Measurements from ENCODE around the gene SNX12. TPM values are rescaled to one million over a fixed set of nuclear protein-coding genes. Genes with fewer than 3 reads are reported as not detected.

Gene SNX12
- total RNA-seq, 1 donor from 2014 or later: 56.0 TPM

- intact Hi-C loops (cut with micrococcal nuclease): loop anchor here (10.0 kb wide), 1 partner anchor 154 kb away; the partner anchor contains the start of gene ZMYM3
- Mint-ChIP-seq H3K27me3 (no peaks in the 10 kb centered on the region), H3K4me3 (no peak overlapping the region), H3K4me1 (peaks cover 52% of the 10 kb centered on the region), H3K9me3 (no peaks in the 10 kb centered on the region), H3K36me3 (ENCODE audit: low read depth) (peaks cover 21% of the 10 kb centered on the region), H3K27ac (no peak overlapping the region)
- peak; percentile 65 for DNase-seq
Observed at GRCh38 chrX:71100581-71101505, 32.7 kb upstream of the SNX12 start.

DNA sequence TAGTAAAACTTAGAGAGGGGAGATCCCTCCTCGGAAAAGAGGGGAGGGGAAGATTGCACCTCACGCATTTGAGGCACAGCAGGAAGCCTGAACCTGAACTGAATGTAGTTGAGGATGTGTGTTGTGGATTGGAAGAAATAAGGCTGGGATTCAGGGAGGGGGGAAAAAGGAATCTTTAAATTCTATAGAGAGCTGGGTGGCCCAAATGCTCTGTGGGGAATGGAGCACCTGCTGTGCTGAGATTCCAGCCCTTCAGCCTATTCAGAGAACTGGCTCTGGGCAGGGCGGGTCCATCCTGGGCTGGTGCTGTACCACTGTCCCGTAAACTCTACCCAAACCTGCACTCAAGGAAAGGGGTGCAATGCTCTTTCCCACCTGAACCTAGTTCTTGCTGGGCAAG lies 31.6 kb upstream of the SNX12 start:
- Mint-ChIP-seq H3K4me1 (peaks cover 55% of the 10 kb centered on the region), H3K27me3 (no peaks in the 10 kb centered on the region), H3K4me3 (no peak overlapping the region), H3K9me3 (no peaks in the 10 kb centered on the region), H3K27ac (peak overlapping the region; percentile 32), H3K36me3 (ENCODE audit: low read depth) (peaks cover 15% of the 10 kb centered on the region)
- intact Hi-C loops (cut with micrococcal nuclease): loop anchor here (10.0 kb wide), 1 partner anchor 155 kb away; the partner anchor contains the start of gene ZMYM3
- no peak for DNase-seq

DNA sequence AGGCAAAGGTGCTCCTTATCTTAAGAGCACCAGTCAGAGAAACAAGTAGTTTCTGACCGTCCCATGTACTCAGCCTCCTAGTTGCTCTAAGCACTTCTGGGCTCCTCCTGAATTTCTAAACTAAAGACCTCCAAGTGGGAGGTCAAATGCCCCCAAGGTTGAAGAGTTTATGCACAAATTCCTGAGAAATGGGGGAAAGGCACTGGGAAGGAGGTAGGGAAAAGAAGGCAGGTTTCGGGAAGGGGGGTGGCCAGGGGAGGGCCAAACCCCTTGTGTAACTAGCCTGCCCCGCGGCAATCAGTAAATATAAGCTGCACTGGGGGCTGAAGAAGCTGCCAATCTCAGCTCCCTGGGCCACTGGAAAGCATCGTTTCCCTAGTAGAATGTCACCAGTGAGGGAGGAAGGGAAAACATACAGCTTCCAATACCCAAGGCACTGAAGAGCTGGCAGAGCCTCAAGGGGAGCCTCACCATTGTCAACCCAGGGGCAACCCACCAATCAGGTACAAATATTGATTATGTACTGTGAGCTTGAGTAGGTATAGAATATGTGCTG lies 30.9 kb upstream of the SNX12 start:
- peaks cover 8% of the 10 kb centered on the region for H3K36me3 Mint-ChIP-seq (ENCODE audit: low read depth)
- H3K9me3 Mint-ChIP-seq: no peaks in the 10 kb centered on the region
- peaks cover 48% of the 10 kb centered on the region for H3K4me1 Mint-ChIP-seq
- H3K4me3 Mint-ChIP-seq: no peak overlapping the region
- no peak overlapping the region for H3K27ac Mint-ChIP-seq
- H3K27me3 Mint-ChIP-seq: no peaks in the 10 kb centered on the region
- no peak for DNase-seq
- intact Hi-C loops (cut with micrococcal nuclease): loop anchor here (1.0 kb wide), 2 partner anchors 30 to 80 kb away; no protein-coding TSS in a partner anchor

DNA sequence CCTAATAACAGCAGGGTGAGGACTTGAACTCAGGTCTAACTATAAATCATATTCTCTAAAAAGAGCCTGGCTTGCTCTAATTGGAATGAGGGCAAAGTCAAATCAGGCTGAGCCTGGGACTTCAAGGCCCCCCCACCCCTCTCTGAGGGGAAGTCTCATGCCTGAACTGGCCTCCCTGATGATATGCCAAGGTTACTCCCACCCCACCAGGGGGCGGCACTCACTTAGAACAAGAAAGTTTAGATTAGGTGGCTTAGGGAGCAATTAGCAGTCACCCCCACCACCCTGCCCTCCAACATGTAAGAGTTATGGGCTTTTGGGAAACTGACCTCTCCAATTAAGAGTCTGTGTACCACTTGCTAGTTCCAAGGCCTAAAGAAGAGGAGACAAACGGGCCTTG lies 30.2 kb upstream of the SNX12 start:
- peaks cover 4% of the 10 kb centered on the region for H3K36me3 Mint-ChIP-seq (ENCODE audit: low read depth)
- no peak overlapping the region for H3K27ac Mint-ChIP-seq
- peaks cover 40% of the 10 kb centered on the region for H3K4me1 Mint-ChIP-seq
- no peaks in the 10 kb centered on the region for H3K27me3 Mint-ChIP-seq
- DNase-seq: peak; percentile 91
- intact Hi-C loops (cut with micrococcal nuclease): loop anchor here (1.0 kb wide), 2 partner anchors 31 to 81 kb away; no protein-coding TSS in a partner anchor
- peak overlapping the region; percentile 12 for H3K4me3 Mint-ChIP-seq
- no peaks in the 10 kb centered on the region for H3K9me3 Mint-ChIP-seq

- H3K9me3 Mint-ChIP-seq: no peaks in the 10 kb centered on the region
- intact Hi-C loops (cut with micrococcal nuclease): loop anchor here (2.0 kb wide), 1 partner anchor 14 kb away; the partner anchor contains the start of gene IL2RG
Observed at GRCh38 chrX:71096760-71097032, 28.6 kb upstream of the SNX12 start.

DNA sequence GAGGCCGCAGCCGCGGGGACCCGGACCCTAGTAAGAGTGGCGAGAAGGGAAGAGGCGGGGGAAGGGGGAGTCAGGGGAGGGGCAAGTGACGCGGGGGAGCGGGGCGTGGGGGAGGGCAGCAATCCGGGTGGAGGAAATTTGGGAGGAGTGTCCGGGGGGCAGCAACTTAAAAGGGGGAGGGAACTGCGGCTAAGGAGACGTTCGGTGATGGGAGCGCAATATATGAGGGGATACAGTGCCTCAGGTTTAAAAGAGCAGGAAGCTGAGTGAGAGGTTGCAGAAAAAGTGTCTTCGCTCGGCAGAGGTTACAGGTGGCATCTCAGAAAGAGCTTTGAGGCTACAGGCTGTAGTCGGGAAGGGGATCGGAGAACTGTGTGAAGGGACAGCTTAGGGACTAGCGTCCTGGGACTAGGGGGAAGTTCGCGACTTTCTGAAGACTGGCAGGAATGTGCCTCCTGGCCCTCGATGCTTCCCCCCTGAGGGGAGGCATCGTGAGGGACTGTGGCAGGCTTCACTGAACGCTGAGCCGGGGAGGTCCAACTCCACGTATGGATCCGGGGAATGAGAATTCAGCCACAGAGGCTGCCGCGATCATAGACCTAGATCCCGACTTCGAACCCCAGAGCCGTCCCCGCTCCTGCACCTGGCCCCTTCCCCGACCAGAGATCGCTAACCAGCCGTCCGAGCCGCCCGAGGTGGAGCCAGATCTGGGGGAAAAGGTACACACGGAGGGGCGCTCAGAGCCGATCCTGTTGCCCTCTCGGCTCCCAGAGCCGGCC lies 28.0 kb upstream of the SNX12 start:
- H3K9me3 Mint-ChIP-seq: no peaks in the 10 kb centered on the region
- H3K36me3 Mint-ChIP-seq (ENCODE audit: low read depth): no peaks in the 10 kb centered on the region
- H3K4me1 Mint-ChIP-seq: peaks cover 28% of the 10 kb centered on the region
- H3K27ac Mint-ChIP-seq: peak overlapping the region; percentile 96
- H3K27me3 Mint-ChIP-seq: no peaks in the 10 kb centered on the region
- intact Hi-C loops (cut with micrococcal nuclease): loop anchor here (1.0 to 2.0 kb wide), 3 partner anchors 15 to 270 kb away; partner anchors contain the start of genes IL2RG, SNX12 and TAF1
- no peak for DNase-seq
- H3K4me3 Mint-ChIP-seq: peak overlapping the region; percentile 89

More at GRCh38 chrX:71096760-71097032, 28.6 kb upstream of the SNX12 start:
- Mint-ChIP-seq H3K4me1 (peaks cover 30% of the 10 kb centered on the region), H3K36me3 (ENCODE audit: low read depth) (peaks cover 2% of the 10 kb centered on the region), H3K27ac (no peak overlapping the region), H3K4me3 (peak overlapping the region; percentile 89), H3K27me3 (no peaks in the 10 kb centered on the region)
- peak; percentile 59 for DNase-seq

DNA sequence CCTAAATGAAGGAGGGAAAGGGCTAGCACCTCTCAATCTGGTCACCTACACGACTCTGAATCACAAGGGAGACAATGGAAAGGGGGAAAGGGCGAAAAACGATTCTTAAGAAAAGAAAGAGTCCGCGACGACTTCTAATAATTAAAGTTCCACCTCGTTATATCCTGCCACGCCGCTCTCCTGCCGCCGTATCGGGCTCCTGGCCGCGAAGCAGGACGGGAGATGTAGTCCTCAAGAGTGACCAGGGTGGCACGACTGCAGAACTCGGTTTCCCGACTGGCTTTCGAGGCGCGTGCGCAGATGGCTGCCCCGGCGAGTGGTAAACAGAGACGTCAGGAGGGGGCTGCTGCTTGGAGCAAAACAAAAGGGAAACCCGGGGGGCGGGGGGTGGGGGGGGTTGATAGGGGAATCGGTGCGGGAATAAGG lies 27.4 kb upstream of the SNX12 start, which contains the start of gene FOXO4:
TSS of gene FOXO4 (plus strand) at position 297 of the 426 bp plus-strand sequence. CDS start 678 bp downstream, outside the sequence.
- no peaks in the 10 kb centered on the region for H3K27me3 Mint-ChIP-seq

GRCh38 chrX:71095033-71095432 lies 26.9 kb upstream of the SNX12 start:
- Mint-ChIP-seq H3K4me3 (peak overlapping the region; percentile 89), H3K27me3 (no peaks in the 10 kb centered on the region), H3K4me1 (peaks cover 25% of the 10 kb centered on the region), H3K27ac (peak overlapping the region; percentile 34), H3K9me3 (no peaks in the 10 kb centered on the region), H3K36me3 (ENCODE audit: low read depth) (no peaks in the 10 kb centered on the region)
- intact Hi-C loops (cut with micrococcal nuclease): loop anchor here (1.0 kb wide), 2 partner anchors 27 to 271 kb away; partner anchors contain the start of genes SNX12 and TAF1
- no peak for DNase-seq

More for the DNA sequence above, 27.4 kb upstream of the SNX12 start, which contains the start of gene FOXO4:
- Mint-ChIP-seq H3K36me3 (ENCODE audit: low read depth) (no peaks in the 10 kb centered on the region), H3K27ac (peak within 1 kb of the TSS; percentile 96), H3K9me3 (no peaks in the 10 kb centered on the region), H3K4me1 (peaks cover 27% of the 10 kb centered on the region), H3K4me3 (peak within 1 kb of the TSS; percentile 89)
- DNase-seq: peak; percentile 96
- intact Hi-C loops (cut with micrococcal nuclease): loop anchor here (1.0 kb wide), 2 partner anchors 27 to 271 kb away; partner anchors contain the start of genes SNX12 and TAF1

- Mint-ChIP-seq H3K27ac (no peak overlapping the region), H3K36me3 (ENCODE audit: low read depth) (no peaks in the 10 kb centered on the region), H3K9me3 (no peaks in the 10 kb centered on the region), H3K27me3 (no peaks in the 10 kb centered on the region), H3K4me3 (no peak overlapping the region), H3K4me1 (peaks cover 10% of the 10 kb centered on the region)
- intact Hi-C loops (cut with micrococcal nuclease): no loop called here
- DNase-seq: no peak
Observed at GRCh38 chrX:71091263-71091662, 23.1 kb upstream of the SNX12 start.

GRCh38 chrX:71085900-71086299 lies 17.8 kb upstream of the SNX12 start:
- intact Hi-C loops (cut with micrococcal nuclease): no loop called here
- no peaks in the 10 kb centered on the region for H3K36me3 Mint-ChIP-seq (ENCODE audit: low read depth)
- H3K27me3 Mint-ChIP-seq: no peaks in the 10 kb centered on the region
- DNase-seq: no peak
- H3K4me1 Mint-ChIP-seq: peaks cover 2% of the 10 kb centered on the region
- no peak overlapping the region for H3K27ac Mint-ChIP-seq
- no peaks in the 10 kb centered on the region for H3K9me3 Mint-ChIP-seq
- H3K4me3 Mint-ChIP-seq: no peak overlapping the region

- Mint-ChIP-seq H3K9me3 (no peaks in the 10 kb centered on the region), H3K36me3 (ENCODE audit: low read depth) (no peaks in the 10 kb centered on the region), H3K4me1 (peaks cover 2% of the 10 kb centered on the region), H3K27ac (no peak overlapping the region), H3K4me3 (no peak overlapping the region), H3K27me3 (no peaks in the 10 kb centered on the region)
- no peak for DNase-seq
- intact Hi-C loops (cut with micrococcal nuclease): no loop called here
Observed at GRCh38 chrX:71082822-71083221, 14.7 kb upstream of the SNX12 start.

DNA sequence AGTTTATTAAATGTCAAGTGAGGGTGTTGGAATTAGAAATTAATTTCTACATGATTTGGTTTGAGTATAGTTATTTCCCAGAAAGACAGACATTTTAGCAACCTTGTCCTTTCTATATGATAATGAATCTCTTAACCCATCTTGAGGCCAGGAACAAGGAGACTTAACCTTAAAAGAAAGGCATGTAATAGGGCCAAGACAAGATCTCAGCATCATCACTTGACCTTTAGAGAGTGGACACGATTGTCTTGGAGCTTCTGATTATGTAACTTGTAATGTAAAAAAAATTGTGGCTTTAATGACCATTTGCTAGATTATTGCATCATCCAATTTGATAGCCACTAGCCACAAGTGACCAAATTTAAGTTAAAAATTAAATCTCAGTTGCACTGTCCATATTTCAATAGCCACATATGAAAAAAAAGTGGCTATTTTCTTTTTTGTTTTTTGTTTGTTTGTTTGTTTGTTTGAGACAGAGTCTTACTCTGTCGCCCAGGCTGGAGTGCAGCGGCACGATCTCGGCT lies 14.1 kb upstream of the SNX12 start:
- Mint-ChIP-seq H3K27ac (no peak overlapping the region), H3K27me3 (no peaks in the 10 kb centered on the region), H3K4me1 (peaks cover 2% of the 10 kb centered on the region), H3K9me3 (no peaks in the 10 kb centered on the region), H3K36me3 (ENCODE audit: low read depth) (no peaks in the 10 kb centered on the region), H3K4me3 (no peak overlapping the region)
- no peak for DNase-seq
- intact Hi-C loops (cut with micrococcal nuclease): no loop called here
